Globus pallidus (tissue), 1 donor: ENCODE data around the gene AIRE.

Experiments used
- DNase-seq: peaks from one replicate; pipeline ENCODE4 v3.0.0-alpha.2; 2015; ENCODE audit warnings: low spot score

The AIRE gene

GRCh38 chr21:44305691-44306090, 20.0 kb downstream of the AIRE start:
- no peak for DNase-seq

- no peak for DNase-seq
These were observed 21.4 kb downstream of the AIRE start for GRCh38 chr21:44306936-44307704.

- no peak for DNase-seq
These were observed 25.2 kb downstream of the AIRE start for GRCh38 chr21:44310628-44311507.

- no peak for DNase-seq
These were observed 26.4 kb downstream of the AIRE start for GRCh38 chr21:44312089-44312488.

GRCh38 chr21:44312716-44313115, 27.0 kb downstream of the AIRE start:
- DNase-seq = no peak

GRCh38 chr21:44313451-44313850, 27.8 kb downstream of the AIRE start:
- no peak for DNase-seq

GRCh38 chr21:44314128-44314527, 28.5 kb downstream of the AIRE start:
- DNase-seq = no peak

GRCh38 chr21:44314561-44314960, 28.9 kb downstream of the AIRE start:
- DNase-seq = no peak

- DNase-seq = no peak
These were observed 30.1 kb downstream of the AIRE start for GRCh38 chr21:44315691-44316203.

- DNase-seq = no peak
These were observed 30.7 kb downstream of the AIRE start for GRCh38 chr21:44316277-44316900.

- DNase-seq = peak; percentile 80
These were observed 31.6 kb downstream of the AIRE start for GRCh38 chr21:44317241-44317782.

GRCh38 chr21:44317871-44318270, 32.2 kb downstream of the AIRE start:
- no peak for DNase-seq

GRCh38 chr21:44318489-44319285, 33.0 kb downstream of the AIRE start:
- no peak for DNase-seq

GRCh38 chr21:44319407-44320065, 33.9 kb downstream of the AIRE start:
- no peak for DNase-seq

- no peak for DNase-seq
These were observed 35.2 kb downstream of the AIRE start for GRCh38 chr21:44320847-44321246.

GRCh38 chr21:44321846-44322450, 36.3 kb downstream of the AIRE start:
- no peak for DNase-seq

- no peak for DNase-seq
These were observed 37.1 kb downstream of the AIRE start for GRCh38 chr21:44322621-44323325.

GRCh38 chr21:44323591-44323990, 37.9 kb downstream of the AIRE start:
- no peak for DNase-seq

GRCh38 chr21:44324106-44324853, 38.6 kb downstream of the AIRE start:
- no peak for DNase-seq
